ENCODE measurements around the gene GDNF. TPM values are rescaled to one million over a fixed set of nuclear protein-coding genes. Genes with fewer than 3 reads are reported as not detected.

The GDNF gene
- total RNA-seq, 1 experiment from 2014 or later = not detected

DNA sequence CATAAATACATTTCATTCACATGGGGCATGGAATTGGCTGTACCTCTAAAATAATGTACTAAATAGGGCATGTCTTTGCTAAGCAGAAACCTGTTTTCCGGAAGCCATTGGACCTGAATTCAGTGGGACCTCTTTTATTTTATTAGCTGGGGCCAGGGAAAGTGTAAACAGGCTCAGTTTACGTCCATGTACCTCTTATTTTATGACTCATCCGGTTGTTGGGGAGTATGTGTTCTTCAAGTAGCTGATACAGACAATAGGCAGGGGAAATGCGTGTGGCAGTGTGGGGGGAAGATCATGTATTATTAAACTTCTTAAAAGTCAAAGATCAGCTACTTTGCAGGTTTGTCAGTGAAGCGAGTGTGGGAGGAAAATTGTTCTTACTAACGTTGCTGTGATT lies 1.4 kb upstream of the GDNF start:
- Histone ChIP-seq H3K4me3 (ENCODE audit: low read depth in 2 of 2, low read length in 2 of 2) (no peak overlapping the region), H3K4me1 (ENCODE audit: control insufficient read depth, insufficient read depth, low read length) (peaks cover 13% of the 10 kb centered on the region), H3K9me3 (ENCODE audit: control insufficient read depth, insufficient read depth, low read depth, low read length) (no peaks in the 10 kb centered on the region), H3K36me3 (ENCODE audit: control insufficient read depth, insufficient read depth, low read length) (no peaks in the 10 kb centered on the region), H3K27me3 (ENCODE audit: control insufficient read depth, insufficient read depth, low read length) (peaks cover 19% of the 10 kb centered on the region; the same call in 1 of the 2 replicates), H3K27ac (ENCODE audit: low read length) (no peak overlapping the region)
- intact Hi-C loops (cut with micrococcal nuclease; ENCODE audit: unreplicated experiment) (no loop called here), in situ Hi-C loops (cut with HindIII; ENCODE audit: low pct_unique_long_range_greater_than_20kb, low sequenced_read_pairs) (no loop called here)
- CTCF ChIA-PET = no interaction called here
- TF ChIP-seq TCF7L2 (IDR thresholded peaks at IDR 0.05; ENCODE audit: low read depth, low read length) (no peak), SIN3A (IDR thresholded peaks at IDR 0.05; ENCODE audit: borderline replicate concordance, insufficient read depth, low read depth, low read length) (no peak), POLR2AphosphoS5 (IDR thresholded peaks at IDR 0.05; ENCODE audit: low read depth, low read length) (no peak)
- TF ChIP-seq, protein P1, sequence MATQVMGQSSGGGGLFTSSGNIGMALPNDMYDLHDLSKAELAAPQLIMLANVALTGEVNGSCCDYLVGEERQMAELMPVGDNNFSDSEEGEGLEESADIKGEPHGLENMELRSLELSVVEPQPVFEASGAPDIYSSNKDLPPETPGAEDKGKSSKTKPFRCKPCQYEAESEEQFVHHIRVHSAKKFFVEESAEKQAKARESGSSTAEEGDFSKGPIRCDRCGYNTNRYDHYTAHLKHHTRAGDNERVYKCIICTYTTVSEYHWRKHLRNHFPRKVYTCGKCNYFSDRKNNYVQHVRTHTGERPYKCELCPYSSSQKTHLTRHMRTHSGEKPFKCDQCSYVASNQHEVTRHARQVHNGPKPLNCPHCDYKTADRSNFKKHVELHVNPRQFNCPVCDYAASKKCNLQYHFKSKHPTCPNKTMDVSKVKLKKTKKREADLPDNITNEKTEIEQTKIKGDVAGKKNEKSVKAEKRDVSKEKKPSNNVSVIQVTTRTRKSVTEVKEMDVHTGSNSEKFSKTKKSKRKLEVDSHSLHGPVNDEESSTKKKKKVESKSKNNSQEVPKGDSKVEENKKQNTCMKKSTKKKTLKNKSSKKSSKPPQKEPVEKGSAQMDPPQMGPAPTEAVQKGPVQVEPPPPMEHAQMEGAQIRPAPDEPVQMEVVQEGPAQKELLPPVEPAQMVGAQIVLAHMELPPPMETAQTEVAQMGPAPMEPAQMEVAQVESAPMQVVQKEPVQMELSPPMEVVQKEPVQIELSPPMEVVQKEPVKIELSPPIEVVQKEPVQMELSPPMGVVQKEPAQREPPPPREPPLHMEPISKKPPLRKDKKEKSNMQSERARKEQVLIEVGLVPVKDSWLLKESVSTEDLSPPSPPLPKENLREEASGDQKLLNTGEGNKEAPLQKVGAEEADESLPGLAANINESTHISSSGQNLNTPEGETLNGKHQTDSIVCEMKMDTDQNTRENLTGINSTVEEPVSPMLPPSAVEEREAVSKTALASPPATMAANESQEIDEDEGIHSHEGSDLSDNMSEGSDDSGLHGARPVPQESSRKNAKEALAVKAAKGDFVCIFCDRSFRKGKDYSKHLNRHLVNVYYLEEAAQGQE (IDR thresholded peaks at IDR 0.05; ENCODE audit: insufficient read depth in 1 of 2, low read depth in 2 of 2, low read length in 1 of 2) = no peak
- TF ChIP-seq, protein P2, sequence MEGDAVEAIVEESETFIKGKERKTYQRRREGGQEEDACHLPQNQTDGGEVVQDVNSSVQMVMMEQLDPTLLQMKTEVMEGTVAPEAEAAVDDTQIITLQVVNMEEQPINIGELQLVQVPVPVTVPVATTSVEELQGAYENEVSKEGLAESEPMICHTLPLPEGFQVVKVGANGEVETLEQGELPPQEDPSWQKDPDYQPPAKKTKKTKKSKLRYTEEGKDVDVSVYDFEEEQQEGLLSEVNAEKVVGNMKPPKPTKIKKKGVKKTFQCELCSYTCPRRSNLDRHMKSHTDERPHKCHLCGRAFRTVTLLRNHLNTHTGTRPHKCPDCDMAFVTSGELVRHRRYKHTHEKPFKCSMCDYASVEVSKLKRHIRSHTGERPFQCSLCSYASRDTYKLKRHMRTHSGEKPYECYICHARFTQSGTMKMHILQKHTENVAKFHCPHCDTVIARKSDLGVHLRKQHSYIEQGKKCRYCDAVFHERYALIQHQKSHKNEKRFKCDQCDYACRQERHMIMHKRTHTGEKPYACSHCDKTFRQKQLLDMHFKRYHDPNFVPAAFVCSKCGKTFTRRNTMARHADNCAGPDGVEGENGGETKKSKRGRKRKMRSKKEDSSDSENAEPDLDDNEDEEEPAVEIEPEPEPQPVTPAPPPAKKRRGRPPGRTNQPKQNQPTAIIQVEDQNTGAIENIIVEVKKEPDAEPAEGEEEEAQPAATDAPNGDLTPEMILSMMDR (IDR thresholded peaks at IDR 0.05) = no peak
- POLR2A ChIA-PET = no interaction called here
- DNase-seq (ENCODE audit: low read depth, low spot score) (no peak), ATAC-seq (no peak)
- no TSS peak for BruUV-seq (replicated peaks)

- peak overlapping the region in 1 of 2 experiments; percentile 11; a peak in 1 of 4 replicates for H3K4me3 ChIP-seq (ENCODE audit: low read depth in 2 of 2, low read length in 2 of 2)
- H3K4me1 ChIP-seq (ENCODE audit: control insufficient read depth, insufficient read depth, low read length) = peaks cover 13% of the 10 kb centered on the region
- H3K27me3 ChIP-seq (ENCODE audit: control insufficient read depth, insufficient read depth, low read length) = peaks cover 25% of the 10 kb centered on the region
- no peak overlapping the region for H3K27ac ChIP-seq (ENCODE audit: low read length)
- ATAC-seq (no peak), DNase-seq (ENCODE audit: low read depth, low spot score) (no peak)
- intact Hi-C loops (cut with micrococcal nuclease; ENCODE audit: unreplicated experiment) = no loop called here
- no peaks in the 10 kb centered on the region for H3K9me3 ChIP-seq (ENCODE audit: control insufficient read depth, insufficient read depth, low read depth, low read length)
- no TSS peak for BruUV-seq (replicated peaks)
- ChIA-PET CTCF (interaction anchor here (0.6 kb wide), 1 partner anchor 524 kb away, joined by 4 read pairs; no protein-coding TSS in a partner anchor), POLR2A (no interaction called here)
- in situ Hi-C loops (cut with HindIII; ENCODE audit: low pct_unique_long_range_greater_than_20kb, low sequenced_read_pairs) = no loop called here
- H3K36me3 ChIP-seq (ENCODE audit: control insufficient read depth, insufficient read depth, low read length) = no peaks in the 10 kb centered on the region
- no peak for TF ChIP-seq POLR2AphosphoS5 (IDR thresholded peaks at IDR 0.05; ENCODE audit: low read depth, low read length)
- TF ChIP-seq, protein P2 (IDR thresholded peaks at IDR 0.05) = no peak
- TF ChIP-seq SIN3A (IDR thresholded peaks at IDR 0.05; ENCODE audit: borderline replicate concordance, insufficient read depth, low read depth, low read length) = no peak
- TF ChIP-seq, protein P1 (IDR thresholded peaks at IDR 0.05; ENCODE audit: insufficient read depth in 1 of 2, low read depth in 2 of 2, low read length in 1 of 2) = no peak
- no peak for TF ChIP-seq TCF7L2 (IDR thresholded peaks at IDR 0.05; ENCODE audit: low read depth, low read length)
These were observed 503 bp upstream of the GDNF start for GRCh38 chr5:37840053-37841034.

Data from Panc1 (cell line).